OCI-M1 (cell line): ENCODE measurements around the gene TNN.
"Not testable (repeated sequence)": the region's sequence is repeated elsewhere in the genome, so short reads cannot be mapped to it uniquely, and the experiment has no call there.

Experiments used
- DNase-seq: peaks from one replicate; lab custom pipeline; 2025; lab: John Stamatoyannopoulos, UW

TNN gene

GRCh38 chr1:175108331-175108820, 40.7 kb downstream of the TNN start:
- DNase-seq, result not testable (repeated sequence)

- no peak for DNase-seq
Measured at GRCh38 chr1:175114996-175115395, 47.4 kb downstream of the TNN start.

GRCh38 chr1:175116210-175116798, 48.7 kb downstream of the TNN start:
- DNase-seq, result no peak

GRCh38 chr1:175116903-175117302, 49.3 kb downstream of the TNN start:
- no peak for DNase-seq

GRCh38 chr1:175118375-175119367, 51.0 kb downstream of the TNN start:
- DNase-seq, result no peak

GRCh38 chr1:175120511-175120910, 52.9 kb downstream of the TNN start:
- no peak for DNase-seq

GRCh38 chr1:175124861-175125260, 57.2 kb downstream of the TNN start:
- peak; percentile 47 for DNase-seq

GRCh38 chr1:175126347-175126746, 58.7 kb downstream of the TNN start:
- no peak for DNase-seq

GRCh38 chr1:175127565-175127964, 59.9 kb downstream of the TNN start:
- DNase-seq, result no peak

GRCh38 chr1:175128523-175128922, 60.9 kb downstream of the TNN start:
- no peak for DNase-seq

GRCh38 chr1:175129182-175129581, 61.5 kb downstream of the TNN start:
- no peak for DNase-seq

GRCh38 chr1:175129644-175129996, 62.0 kb downstream of the TNN start:
- no peak for DNase-seq

GRCh38 chr1:175129997-175130648, 62.5 kb downstream of the TNN start:
- peak; percentile 12 for DNase-seq

- DNase-seq, result no peak
Measured at GRCh38 chr1:175130649-175131045, 63.0 kb downstream of the TNN start.

- DNase-seq, result no peak
Measured at GRCh38 chr1:175131095-175131494, 63.5 kb downstream of the TNN start.

GRCh38 chr1:175132436-175132835, 64.8 kb downstream of the TNN start:
- DNase-seq, result no peak

- DNase-seq, result no peak
Measured at GRCh38 chr1:175133673-175134435, 66.2 kb downstream of the TNN start.

- no peak for DNase-seq
Measured at GRCh38 chr1:175134500-175134899, 66.9 kb downstream of the TNN start.

GRCh38 chr1:175136246-175136645, 68.6 kb downstream of the TNN start:
- no peak for DNase-seq

- no peak for DNase-seq
Measured at GRCh38 chr1:175137369-175137768, 69.7 kb downstream of the TNN start.

GRCh38 chr1:175138579-175138978, 70.9 kb downstream of the TNN start:
- DNase-seq, result no peak
